Colon (tissue), 2 donors: ENCODE data around the gene CLDN7.
A peak's percentile ranks its signal among the peaks of the same experiment; 100 is the strongest.

ENCODE experiments used
- FAIRE-seq: peaks from 2 replicates; lab custom pipeline; 2012; peaks lifted over from hg19 to GRCh38; lab: Jason Lieb, UNC
- donor health status: control.
- donor health status: control.

Gene CLDN7

DNA sequence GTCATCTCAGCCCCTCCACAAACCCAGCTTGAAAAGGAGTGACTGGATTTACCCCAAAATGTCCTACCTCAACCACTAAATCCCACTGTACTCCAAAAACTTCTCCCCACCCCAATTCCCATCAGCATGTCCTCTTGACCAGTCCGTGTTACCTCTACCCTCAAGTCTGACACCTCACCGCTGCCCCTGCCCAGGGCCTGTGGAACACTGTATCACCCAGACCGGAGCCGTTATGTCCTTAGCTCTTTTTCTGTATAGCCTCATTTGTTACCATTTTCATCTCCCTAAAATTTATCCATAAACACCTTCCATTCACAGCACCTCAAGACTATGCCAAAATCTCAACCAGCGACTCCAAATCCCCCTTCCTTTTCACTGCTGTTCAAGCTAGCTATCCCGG lies 25.5 kb downstream of the CLDN7 start:
- FAIRE-seq, result no peak

DNA sequence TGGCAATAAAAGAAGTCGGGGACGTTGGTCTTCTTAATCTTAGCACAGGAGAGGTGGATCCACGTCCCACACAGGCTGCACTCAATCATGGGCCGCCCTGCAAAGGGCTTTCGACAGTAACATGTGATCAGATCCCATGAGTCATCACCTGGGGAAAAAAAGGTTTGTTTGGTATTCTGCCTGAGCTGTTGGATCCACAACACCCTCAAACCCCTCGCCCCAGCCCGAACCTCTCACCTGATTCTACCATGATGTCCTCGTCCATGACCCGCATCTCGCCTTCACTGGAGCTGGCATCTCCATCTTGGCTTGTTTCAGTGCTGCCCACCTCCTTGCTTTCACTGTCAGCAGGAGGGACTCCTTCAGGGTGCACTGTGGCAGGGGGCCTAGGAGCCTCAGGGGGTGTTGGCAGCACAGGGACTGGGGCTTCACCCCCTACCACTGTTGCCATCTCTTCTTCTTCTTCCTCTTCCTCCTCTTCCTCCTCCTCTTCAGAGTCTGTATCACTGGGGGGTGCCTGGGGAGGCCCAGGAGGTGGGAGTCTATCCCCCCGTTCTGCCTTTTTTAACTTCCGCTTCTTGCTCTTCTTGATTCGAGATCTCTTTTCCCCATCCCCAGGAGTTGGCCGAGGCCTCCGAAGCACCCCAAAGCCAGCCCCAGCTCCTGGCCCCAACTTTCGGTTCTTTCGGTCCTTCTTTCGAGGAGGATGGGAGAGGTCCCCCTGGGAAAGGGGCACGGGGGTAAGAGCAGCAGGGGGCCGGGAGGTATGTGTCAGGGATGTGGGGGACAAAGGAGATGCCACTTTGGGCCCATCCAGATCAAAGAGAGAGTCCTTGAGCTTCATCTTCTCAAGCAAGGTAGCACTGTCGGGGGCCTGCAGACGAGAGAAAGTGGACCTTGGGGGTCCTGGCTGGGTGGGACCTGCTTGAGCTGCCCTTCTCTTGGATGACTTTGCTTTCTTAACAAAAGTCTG lies 26.3 kb downstream of the CLDN7 start:
- no peak for FAIRE-seq

DNA sequence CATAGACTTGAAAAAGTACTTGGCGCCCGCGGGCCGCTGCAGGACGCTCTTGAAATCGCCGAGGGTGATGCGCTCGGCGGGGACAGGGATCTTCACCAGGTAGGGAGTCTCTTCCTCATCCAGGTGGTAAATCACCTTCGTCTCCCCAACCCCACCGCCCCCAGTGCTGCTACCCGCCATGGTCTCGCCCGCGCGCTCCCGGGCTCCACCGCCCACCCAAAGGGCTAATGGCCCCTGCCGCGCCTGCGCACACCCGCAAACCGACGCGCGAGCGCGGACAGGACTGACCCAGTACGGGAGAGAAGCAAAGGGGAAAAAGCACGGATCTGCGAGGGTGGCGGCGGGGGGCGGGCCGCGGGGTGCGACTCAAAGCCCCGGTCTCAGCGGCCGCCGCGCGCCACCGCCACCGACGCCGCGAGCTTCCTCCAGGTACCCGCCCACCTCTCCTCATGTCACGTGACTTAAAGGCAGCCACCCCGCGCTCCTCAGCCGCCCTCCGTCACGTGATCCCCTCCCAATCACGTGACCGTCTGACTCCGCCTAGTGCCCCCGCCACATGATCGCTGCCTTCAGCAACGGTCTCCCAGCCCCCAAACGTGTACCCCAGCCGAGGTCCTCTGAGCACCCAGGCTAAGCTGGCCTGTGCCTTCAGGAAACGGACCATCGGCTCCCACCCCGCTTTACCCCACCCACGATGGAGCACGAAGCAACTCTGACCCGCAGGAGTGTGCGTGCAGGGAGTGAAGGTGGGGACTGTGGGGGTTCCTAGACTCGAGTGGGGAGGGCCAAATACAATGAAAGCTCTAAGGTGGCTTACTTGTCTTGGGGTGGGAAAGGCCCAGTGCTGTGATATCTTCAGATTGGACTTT lies 28.0 kb downstream of the CLDN7 start, which contains the start of gene DVL2:
Gene DVL2, minus strand, starts transcription at position 435 of the 869 bp plus-strand sequence. Its CDS starts 255 bp downstream, at position 180.
- no peak for FAIRE-seq

DNA sequence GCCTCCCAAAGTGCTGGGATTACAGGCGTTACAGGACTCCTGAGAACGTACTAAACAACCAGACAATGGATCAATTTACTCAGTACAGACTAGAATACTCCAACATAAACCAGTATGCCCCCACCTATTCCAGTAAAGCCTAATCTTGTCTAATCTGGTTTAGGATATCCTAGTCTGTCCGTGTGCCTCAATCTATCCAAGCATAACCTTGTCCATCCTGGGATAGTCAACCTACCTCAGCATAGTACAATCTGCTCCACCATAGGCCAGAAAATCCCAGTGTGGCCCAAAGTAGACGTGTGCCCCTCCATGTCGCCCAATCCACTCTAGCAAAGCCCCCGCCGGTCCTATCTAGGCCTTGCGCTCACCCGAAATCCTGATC lies 28.6 kb downstream of the CLDN7 start:
- no peak for FAIRE-seq

DNA sequence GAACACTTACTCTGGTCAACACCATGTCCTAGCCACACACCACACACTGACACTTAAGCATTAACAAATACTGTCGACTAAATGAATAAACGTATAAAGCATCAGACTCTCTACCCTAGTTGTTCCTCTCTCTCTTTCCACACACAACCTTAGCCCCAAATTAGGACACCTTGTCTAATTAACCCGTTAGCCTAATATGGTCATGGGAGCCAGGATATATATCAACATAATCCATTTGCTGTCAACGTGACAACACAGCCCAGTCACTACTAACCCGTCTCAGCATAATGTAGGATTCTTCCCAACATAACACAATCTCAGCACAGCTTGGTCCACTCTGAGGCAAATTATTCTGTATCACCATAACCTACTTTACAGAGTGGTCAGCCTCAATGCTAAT lies 30.2 kb downstream of the CLDN7 start:
- FAIRE-seq, result no peak

DNA sequence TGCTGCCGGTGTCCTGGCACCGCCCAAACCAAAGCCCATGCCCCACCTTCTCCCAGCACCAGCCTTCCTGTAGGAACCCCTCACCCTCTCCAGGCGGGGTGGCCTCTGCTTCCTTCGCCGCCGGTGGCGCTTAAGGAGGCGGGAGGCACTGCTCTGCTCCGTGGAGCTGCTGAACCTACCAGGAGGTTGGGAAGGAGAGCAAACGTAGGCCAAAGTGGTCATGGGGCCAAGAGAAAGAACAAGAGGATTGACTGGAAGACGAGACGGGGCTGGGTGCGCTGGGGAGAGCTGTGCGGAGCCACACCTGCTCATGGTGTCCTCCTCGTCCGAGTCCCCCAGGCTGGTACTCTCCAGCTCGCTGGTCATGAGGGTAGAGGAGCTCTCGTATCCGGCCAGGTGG lies 32.8 kb downstream of the CLDN7 start:
- no peak for FAIRE-seq

DNA sequence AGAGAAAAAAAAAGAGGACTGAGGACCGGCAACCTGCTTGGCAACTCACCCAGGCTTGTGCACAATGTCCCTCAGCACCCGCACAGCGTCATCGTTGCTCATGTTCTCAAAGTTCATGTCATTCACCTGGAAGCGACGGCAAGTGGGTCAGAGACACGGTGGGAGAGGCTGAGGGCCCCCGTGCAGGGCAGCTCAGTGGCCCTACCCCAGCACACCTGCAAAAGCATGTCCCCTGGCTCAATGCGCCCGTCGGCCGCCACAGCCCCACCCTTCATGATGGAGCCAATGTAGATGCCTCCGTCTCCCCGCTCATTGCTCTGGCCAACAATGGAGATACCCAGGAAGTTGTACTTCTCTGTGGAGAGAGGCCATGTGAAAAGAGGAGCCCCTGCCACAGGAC lies 33.4 kb downstream of the CLDN7 start:
- no peak for FAIRE-seq

DNA sequence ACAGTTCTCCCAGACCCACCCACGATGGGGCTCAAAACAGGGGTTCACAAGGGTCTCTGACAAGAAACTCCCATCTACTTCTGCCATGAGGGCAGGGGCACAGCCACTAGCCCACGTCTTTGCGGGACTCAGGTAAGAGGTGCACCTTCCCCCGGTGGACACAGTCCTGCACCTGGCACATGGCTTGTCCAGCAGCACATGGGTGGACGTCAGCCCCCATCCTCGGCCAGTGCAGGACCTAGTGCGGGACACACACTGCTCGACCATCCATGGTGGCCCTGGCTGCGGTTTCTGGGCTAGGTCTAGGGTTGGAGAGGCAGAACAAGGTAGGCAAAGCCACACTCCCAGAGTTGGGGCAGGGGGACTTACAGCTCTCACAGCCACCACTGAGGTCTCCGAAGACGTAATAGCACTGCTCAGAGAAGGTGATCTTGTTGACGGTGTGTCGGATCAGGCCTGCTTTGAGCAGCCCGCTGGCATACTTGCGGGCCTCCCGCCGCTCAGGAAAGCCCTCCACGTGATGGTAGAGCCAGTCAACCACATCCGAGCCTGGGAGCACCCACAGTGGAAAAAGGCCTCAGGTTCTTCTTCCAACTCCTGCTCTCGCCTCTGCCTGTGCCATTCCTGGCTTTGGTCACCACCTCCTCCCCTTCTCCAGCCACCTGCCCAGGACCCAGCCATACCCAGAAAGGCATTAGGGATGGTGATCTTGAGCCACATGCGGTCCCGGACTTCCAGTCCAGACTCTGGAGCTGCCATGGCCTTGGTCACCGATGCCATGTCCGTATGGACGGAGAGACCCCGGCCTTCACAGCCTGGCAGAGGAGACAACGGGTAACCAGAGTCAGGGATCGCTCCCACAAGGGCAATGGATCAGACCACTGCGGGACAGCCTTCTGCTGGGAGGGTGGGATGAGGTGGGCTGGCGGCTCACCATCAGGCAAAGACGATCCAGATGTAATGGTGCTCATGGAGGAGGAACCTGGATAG lies 35.3 kb downstream of the CLDN7 start:
- FAIRE-seq, result no peak

DNA sequence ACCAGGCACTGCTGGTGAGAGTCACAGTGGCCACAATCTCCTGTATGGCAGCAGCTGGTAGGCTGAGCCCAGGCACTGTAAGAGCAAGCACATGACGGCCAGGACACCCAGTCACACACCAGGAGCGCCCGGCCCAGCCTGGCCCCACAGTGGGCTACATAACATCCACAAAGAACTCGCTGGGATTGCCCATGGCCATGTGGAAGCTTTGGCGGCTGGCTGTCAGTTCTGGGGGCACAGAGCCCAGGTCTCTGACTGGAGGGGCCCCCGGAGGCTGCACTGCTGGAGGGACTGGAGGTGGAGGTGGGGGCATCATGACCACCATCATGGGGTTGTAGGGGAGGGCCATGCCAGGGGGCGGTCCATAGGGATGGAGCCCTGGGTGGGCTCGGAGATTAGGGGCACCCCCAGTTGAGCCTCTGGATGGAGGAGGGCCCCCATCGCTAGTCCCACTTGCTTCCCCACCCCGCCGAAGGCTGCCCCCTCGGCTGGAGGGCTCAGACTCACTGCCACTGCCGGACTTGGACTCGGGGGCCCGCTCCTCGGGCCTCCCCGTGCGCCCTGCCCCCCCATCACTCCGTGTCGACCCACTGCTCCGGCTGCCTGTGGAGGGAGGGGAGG lies 36.5 kb downstream of the CLDN7 start:
- no peak for FAIRE-seq

DNA sequence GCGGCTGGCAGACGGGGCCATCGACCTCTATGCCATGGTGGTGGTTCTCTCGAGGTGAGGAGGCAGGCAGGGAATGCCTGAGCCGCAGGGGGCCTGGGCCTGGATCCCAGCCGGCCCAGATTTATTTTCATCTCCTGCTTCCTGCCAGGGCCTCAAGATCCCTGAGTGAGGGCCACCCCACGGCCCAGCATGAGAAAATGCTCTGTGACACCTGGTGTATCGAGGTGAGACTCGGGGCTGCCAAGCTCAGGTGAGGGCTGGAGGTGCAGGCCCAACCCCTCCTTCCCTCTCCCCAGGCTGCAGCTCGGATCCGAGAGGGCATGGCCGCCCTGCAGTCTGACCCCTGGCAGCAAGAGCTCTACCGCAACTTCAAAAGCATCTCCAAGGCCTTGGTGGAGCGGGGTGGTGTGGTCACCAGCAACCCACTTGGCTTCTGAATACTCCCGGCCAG lies 37.6 kb downstream of the CLDN7 start:
- FAIRE-seq, result no peak

DNA sequence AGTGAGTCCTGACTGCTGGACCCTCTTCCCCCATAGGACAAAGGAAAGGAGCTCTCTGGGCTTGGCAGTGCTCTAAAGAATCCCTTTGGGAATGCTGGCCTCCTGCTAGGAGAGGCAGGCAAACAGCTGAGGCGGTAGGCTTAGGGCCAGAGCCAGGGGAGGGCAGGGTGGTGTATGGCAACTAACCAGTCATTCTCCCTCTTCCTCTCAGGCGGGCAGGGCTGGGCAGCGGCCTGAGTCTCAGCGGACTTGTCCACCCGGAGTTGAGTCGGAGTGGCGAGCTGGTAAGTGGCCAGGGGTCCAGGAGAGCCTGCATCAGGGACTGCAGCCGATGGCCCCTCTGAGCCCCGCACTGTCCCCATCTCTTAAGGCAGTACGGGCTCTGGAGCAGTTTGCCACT lies 38.2 kb downstream of the CLDN7 start:
- FAIRE-seq, result no peak

DNA sequence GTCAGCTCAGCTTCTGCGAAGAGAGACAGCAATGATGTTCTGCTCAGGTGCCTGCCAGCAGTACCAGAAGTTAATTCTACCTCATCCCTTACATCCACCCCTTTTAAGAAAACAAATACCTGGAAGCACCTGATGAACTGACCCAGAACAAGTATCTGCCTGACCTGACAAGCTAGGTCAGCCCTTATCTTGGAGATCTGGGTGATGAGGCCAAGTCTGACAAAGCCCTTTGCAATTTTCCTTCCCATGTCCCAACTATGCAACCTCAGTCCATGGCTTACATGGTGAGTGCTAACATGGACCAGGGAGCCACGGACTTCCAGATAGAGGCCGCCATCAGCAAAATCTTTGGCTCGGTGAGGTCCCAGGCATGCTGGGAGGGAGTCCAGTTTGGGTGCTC lies 38.9 kb downstream of the CLDN7 start:
- no peak for FAIRE-seq

DNA sequence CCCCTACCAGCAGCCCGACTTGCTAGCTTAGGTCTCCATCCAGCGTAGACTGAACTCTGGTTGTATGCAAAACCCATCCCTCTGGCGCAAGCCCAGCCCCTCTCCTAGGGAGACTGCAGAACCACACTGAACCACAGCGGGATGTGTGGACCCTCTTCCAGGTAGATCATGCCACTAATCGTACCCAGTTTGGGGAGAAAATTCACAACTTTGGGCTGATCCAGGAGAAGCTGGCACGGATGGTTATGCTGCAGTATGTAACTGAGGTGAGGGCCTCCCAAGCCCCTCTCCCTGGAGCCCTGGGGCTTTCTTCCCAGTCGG lies 39.3 kb downstream of the CLDN7 start:
- no peak for FAIRE-seq

DNA sequence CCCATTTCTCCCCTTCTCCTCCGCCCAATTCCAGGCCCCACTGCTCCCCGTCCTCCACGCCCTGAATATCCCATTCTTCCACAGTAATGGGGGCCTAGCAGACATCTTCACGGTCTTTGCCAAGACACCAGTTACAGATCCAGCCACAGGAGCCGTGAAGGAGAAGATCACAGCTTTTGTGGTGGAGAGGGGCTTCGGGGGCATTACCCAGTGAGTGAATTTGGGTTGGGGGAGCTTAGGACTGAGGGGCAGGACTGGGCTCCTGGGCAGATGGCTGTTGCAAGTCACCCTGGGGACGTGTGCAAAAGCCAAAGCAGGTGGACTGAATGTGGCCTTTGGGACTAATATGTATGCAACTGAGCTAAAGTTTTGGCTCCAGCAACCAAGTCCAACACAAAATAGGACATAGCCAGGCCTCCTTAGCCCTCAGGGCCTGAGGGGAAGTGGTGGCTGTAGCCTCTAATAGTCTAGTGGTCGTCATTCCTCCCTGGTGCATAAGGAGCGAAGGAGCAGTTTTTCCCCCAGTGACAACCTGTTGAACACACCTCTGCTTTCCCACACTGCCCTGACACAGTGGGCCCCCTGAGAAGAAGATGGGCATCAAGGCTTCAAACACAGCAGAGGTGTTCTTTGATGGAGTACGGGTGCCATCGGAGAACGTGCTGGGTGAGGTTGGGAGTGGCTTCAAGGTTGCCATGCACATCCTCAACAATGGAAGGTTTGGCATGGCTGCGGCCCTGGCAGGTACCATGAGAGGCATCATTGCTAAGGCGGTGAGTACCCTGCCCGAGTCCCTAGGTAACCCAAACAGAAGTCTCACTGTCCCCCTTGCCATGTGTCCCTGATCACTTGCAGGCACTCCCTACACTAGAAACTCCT lies 39.9 kb downstream of the CLDN7 start:
- no peak for FAIRE-seq

DNA sequence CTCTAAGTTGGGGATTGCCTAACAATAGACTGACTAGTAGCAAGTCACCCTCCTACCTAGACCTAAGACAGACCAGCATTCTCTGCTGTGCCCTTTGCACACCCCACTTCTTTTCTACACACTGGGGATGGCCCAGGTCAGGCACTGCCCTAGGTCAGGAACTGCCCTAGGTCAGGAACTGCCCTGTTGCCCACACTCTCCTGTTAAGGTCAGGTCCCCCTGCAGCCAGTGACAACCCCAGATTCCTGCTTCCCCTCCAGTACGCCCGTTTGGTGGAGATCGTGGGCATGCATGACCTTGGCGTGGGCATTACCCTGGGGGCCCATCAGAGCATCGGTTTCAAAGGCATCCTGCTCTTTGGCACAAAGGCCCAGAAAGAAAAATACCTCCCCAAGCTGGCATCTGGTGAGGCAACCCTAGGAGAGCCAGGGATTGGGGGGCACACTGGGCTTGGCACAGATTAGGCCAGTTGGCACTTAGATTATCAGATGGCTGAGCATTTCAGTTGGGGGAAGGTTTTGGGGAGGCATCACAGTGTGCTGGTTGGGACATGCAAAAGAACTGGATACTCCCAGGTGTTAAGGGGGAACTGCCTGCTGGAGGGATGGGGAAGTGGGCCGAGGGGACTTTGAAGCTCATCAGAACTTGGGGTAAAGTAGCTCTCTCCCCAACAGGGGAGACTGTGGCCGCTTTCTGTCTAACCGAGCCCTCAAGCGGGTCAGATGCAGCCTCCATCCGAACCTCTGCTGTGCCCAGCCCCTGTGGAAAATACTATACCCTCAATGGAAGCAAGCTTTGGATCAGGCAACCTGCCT lies 40.8 kb downstream of the CLDN7 start:
- no peak for FAIRE-seq

DNA sequence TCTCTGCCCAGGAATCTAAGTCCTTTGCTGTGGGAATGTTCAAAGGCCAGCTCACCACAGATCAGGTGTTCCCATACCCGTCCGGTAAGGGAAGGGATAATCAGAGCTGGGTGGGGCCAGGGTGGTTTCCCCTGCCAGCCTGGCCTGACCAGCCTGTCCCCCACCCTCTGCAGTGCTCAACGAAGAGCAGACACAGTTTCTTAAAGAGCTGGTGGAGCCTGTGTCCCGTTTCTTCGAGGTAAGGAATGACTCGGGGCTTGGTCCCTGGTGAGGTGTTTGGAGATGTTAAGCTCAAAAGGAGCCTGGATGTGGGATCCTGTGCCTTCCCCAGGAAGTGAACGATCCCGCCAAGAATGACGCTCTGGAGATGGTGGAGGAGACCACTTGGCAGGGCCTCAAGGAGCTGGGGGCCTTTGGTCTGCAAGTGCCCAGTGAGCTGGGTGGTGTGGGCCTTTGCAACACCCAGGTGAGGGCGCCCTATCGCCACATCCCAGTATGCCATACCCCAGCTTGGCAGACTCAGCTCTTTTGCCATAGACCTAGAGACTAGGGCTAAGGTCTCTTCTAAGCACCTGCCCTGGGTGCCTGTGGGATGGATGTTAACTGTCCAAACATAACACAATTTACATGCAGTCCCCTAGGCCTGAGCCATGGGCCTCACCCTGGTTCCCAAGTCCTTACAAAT lies 41.5 kb downstream of the CLDN7 start:
- FAIRE-seq, result no peak

DNA sequence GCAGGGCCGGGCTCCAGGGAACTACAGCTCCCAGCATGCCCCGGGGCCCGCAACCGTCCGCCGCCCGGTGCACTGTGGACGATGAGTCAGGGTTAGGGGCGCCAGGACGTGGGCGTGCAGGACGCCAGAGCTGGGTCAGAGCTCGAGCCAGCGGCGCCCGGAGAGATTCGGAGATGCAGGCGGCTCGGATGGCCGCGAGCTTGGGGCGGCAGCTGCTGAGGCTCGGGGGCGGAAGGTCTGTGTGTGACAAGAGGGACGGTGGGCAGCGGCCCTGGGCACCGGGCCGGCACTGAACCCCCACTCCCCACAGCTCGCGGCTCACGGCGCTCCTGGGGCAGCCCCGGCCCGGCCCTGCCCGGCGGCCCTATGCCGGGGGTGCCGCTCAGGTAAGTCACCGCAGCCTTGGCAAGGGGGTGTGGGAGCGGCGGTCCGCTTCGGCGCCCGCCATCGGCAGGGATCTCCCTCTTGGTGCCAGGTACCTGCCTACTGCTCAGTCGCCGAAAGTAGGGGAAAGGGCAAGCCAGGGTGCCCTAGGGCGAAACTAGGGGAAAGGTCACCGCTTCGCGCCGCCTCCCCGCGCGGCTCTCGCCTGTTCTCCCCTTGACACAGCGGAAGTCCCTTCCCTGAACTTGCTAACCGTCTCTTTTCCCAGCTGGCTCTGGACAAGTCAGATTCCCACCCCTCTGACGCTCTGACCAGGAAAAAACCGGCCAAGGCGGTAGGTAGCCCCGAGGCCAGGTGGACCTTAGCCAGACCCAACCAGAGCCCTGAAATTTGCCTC lies 42.3 kb downstream of the CLDN7 start, which contains the start of the genes ACADVL and DLG4:
Gene ACADVL, plus strand, starts transcription at position 127 of the 781 bp plus-strand sequence. Its CDS starts 47 bp downstream, at position 174.
Gene DLG4, minus strand, starts transcription at position 25 of the 781 bp plus-strand sequence.
- peak; percentile 62 for FAIRE-seq
